Measurements from ENCODE around the gene SLC12A8. TPM values are rescaled to one million over a fixed set of nuclear protein-coding genes. Genes with fewer than 3 reads are reported as not detected.

SLC12A8 gene
- total RNA-seq, 1 donor from 2014 or later = 2.2 TPM

DNA sequence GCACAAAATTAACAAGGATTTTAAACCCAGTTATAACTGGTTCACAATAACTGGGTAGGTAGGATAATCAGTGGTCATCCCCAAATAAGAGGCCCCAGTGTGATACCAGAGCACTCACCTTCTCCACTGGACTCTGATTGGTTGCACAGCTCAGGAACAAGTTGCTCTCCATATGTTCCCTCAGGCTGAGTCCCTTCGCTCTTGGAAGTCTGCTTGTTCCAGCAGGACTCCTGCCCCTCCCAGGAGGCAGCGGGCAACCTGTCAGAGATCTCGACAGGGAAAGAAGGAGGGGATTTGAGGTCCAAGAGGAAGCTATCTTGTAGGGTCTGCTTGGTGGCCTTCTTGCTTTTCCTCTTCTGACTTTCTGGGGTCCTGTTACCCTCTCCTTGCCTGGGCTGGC lies 105.2 kb downstream of the SLC12A8 start:
- no peak overlapping the region for H3K27ac Mint-ChIP-seq
- DNase-seq (ENCODE audit: low spot score) = no peak
- H3K36me3 Mint-ChIP-seq = no peaks in the 10 kb centered on the region
- Histone ChIP-seq H4K20me1 (ENCODE audit: low read depth) (no peaks in the 10 kb centered on the region), H3K36me3 (no peaks in the 10 kb centered on the region), H3K4me1 (peaks cover 6% of the 10 kb centered on the region), H3K4me2 (no peak overlapping the region), H3K4me3 (no peak overlapping the region), H3F3A (ENCODE audit: low read depth) (no peaks in the 10 kb centered on the region), H3K27me3 (no peaks in the 10 kb centered on the region), H3K9me3 (ENCODE audit: low read depth) (no peaks in the 10 kb centered on the region), H3K79me2 (ENCODE audit: low read depth) (no peaks in the 10 kb centered on the region), H3K9ac (no peak overlapping the region), H2AFZ (replicated peaks) (no peak overlapping the region), H3K27ac (no peak overlapping the region)
- H3K27me3 Mint-ChIP-seq (ENCODE audit: insufficient read depth, low read depth) = peaks cover 9% of the 10 kb centered on the region
- TF ChIP-seq, protein P1, sequence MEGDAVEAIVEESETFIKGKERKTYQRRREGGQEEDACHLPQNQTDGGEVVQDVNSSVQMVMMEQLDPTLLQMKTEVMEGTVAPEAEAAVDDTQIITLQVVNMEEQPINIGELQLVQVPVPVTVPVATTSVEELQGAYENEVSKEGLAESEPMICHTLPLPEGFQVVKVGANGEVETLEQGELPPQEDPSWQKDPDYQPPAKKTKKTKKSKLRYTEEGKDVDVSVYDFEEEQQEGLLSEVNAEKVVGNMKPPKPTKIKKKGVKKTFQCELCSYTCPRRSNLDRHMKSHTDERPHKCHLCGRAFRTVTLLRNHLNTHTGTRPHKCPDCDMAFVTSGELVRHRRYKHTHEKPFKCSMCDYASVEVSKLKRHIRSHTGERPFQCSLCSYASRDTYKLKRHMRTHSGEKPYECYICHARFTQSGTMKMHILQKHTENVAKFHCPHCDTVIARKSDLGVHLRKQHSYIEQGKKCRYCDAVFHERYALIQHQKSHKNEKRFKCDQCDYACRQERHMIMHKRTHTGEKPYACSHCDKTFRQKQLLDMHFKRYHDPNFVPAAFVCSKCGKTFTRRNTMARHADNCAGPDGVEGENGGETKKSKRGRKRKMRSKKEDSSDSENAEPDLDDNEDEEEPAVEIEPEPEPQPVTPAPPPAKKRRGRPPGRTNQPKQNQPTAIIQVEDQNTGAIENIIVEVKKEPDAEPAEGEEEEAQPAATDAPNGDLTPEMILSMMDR (IDR thresholded peaks at IDR 0.05) = no peak
- TF ChIP-seq EZH2phosphoT487 (IDR thresholded peaks at IDR 0.05) (no peak), EZH2 (IDR thresholded peaks at IDR 0.05) (no peak)
- H3K4me1 Mint-ChIP-seq = peaks cover 18% of the 10 kb centered on the region
- no peaks in the 10 kb centered on the region for H3K9me3 Mint-ChIP-seq
- H3K4me3 Mint-ChIP-seq = no peak overlapping the region

DNA sequence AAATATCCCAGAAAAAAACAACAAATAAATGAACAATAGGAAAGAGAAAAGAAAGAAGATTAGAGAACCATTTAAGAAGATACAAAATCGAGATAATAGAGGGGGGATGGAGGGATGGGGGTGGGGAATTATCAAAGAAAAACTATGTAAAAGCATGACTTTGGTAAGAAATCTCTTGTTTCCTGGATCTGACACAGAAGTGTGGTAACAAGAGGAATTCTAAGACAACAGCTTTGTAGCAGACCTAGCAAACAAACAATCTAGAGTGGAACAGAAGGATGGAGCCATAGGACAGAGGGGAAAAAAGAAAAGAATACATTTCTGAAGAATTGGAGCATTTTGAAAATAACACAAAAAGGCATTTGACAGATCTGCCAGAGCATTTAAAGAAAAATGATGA lies 107.4 kb downstream of the SLC12A8 start:
- no peaks in the 10 kb centered on the region for H3K27me3 ChIP-seq
- H3K36me3 ChIP-seq = no peaks in the 10 kb centered on the region
- H2AFZ ChIP-seq (replicated peaks) = no peak overlapping the region
- H3K79me2 ChIP-seq (ENCODE audit: low read depth) = no peaks in the 10 kb centered on the region
- H3K4me1 Mint-ChIP-seq = peaks cover 11% of the 10 kb centered on the region
- H3K4me3 ChIP-seq = no peak overlapping the region
- TF ChIP-seq EZH2phosphoT487 (IDR thresholded peaks at IDR 0.05) = no peak
- no peak for TF ChIP-seq EZH2 (IDR thresholded peaks at IDR 0.05)
- TF ChIP-seq, protein P1 (IDR thresholded peaks at IDR 0.05) = no peak
- peaks cover 6% of the 10 kb centered on the region for H3K27me3 Mint-ChIP-seq (ENCODE audit: insufficient read depth, low read depth)
- no peaks in the 10 kb centered on the region for H4K20me1 ChIP-seq (ENCODE audit: low read depth)
- H3F3A ChIP-seq (ENCODE audit: low read depth) = no peaks in the 10 kb centered on the region
- no peaks in the 10 kb centered on the region for H3K9me3 ChIP-seq (ENCODE audit: low read depth)
- H3K4me3 Mint-ChIP-seq = no peak overlapping the region
- no peak for DNase-seq (ENCODE audit: low spot score)
- H3K27ac ChIP-seq = no peak overlapping the region
- H3K4me2 ChIP-seq = no peak overlapping the region
- no peaks in the 10 kb centered on the region for H3K36me3 Mint-ChIP-seq
- H3K9me3 Mint-ChIP-seq = no peaks in the 10 kb centered on the region
- no peak overlapping the region for H3K9ac ChIP-seq
- H3K4me1 ChIP-seq = no peaks in the 10 kb centered on the region
- H3K27ac Mint-ChIP-seq = no peak overlapping the region

DNA sequence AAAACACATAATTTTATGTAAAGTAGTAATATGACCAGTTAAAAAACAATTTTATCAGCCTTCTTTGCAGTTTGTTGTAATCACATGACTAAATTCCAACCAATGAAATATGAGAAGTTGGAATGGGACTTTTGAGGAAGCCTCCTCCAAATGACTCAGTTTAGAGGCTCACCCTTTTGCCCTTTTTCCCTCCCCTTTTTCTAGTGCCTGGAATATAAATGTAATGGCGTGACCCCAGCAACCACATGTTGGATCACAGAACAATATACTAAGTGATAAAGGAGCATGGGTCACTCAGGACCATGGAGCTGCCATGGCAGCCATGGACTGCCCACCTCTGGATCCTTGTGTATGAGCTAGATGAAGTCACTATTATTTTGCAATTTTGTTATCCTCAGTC lies 107.9 kb downstream of the SLC12A8 start:
- Mint-ChIP-seq H3K27me3 (ENCODE audit: insufficient read depth, low read depth) (peaks cover 6% of the 10 kb centered on the region), H3K4me3 (no peak overlapping the region), H3K9me3 (peaks cover 3% of the 10 kb centered on the region), H3K36me3 (peaks cover 3% of the 10 kb centered on the region), H3K27ac (no peak overlapping the region), H3K4me1 (peaks cover 11% of the 10 kb centered on the region)
- Histone ChIP-seq H3K27ac (no peak overlapping the region), H3K79me2 (ENCODE audit: low read depth) (no peaks in the 10 kb centered on the region), H3K27me3 (no peaks in the 10 kb centered on the region), H3K4me2 (no peak overlapping the region), H4K20me1 (ENCODE audit: low read depth) (no peaks in the 10 kb centered on the region), H2AFZ (replicated peaks) (no peak overlapping the region), H3K4me3 (no peak overlapping the region), H3K4me1 (no peaks in the 10 kb centered on the region), H3K9ac (no peak overlapping the region), H3F3A (ENCODE audit: low read depth) (no peaks in the 10 kb centered on the region), H3K36me3 (no peaks in the 10 kb centered on the region), H3K9me3 (ENCODE audit: low read depth) (no peaks in the 10 kb centered on the region)
- TF ChIP-seq EZH2 (IDR thresholded peaks at IDR 0.05) (no peak), EZH2phosphoT487 (IDR thresholded peaks at IDR 0.05) (no peak)
- TF ChIP-seq, protein P1 (IDR thresholded peaks at IDR 0.05) = no peak
- no peak for DNase-seq (ENCODE audit: low spot score)
